Vagina (tissue), 2 donors: Measurements from ENCODE around the gene DOK6. TPM values are rescaled to one million over a fixed set of nuclear protein-coding genes. Genes with fewer than 3 reads are reported as not detected.

Experiments
- DNase-seq, 2 donors: peaks; one replicate each; pipeline ENCODE4 v3.0.0-alpha.2; 2017; ENCODE audit errors: extremely low spot score in 2 of 2
- H3K27ac ChIP-seq: fragments of 200-600 bp; sonication (generic); one replicate; pipeline ENCODE4 v1.5.1; 2019
- H3K27me3 ChIP-seq: fragments of 200-600 bp; sonication (generic); one replicate; pipeline ENCODE4 v1.5.1; 2019
- H3K36me3 ChIP-seq, 2 donors: fragments of 200-600 bp; sonication (generic); one replicate each; pipeline ENCODE4 v1.5.1; 2017 to 2019
- H3K4me1 ChIP-seq: fragments of 200-600 bp; sonication (generic); one replicate; pipeline ENCODE4 v1.5.1; 2019
- H3K4me3 ChIP-seq, 2 donors: fragments of 200-600 bp; sonication (generic); 1 replicate in 1 of 2; 2 replicates in 1 of 2; pipeline ENCODE4 v1.5.1; 2016 to 2019
- H3K9me3 ChIP-seq: fragments of 200-600 bp; sonication (generic); one replicate; pipeline ENCODE4 v1.5.1; 2019
- POLR2A ChIP-seq, 2 donors: fragments of 450-650 bp; IDR thresholded peaks; one replicate each; pipeline ENCODE4 v1.6.1; 2017; ENCODE audit warnings: antibody characterized with exemption in 2 of 2, mild to moderate bottlenecking in 2 of 2, moderate library complexity in 2 of 2
- POLR2AphosphoS5 ChIP-seq, 2 donors: sonication (generic); formaldehyde crosslinking; IDR thresholded peaks; one replicate each; pipeline ENCODE4 v1.9.0; 2017; ENCODE audit warnings: antibody characterized with exemption in 2 of 2, mild to moderate bottlenecking in 2 of 2, low read depth in 1 of 2; ENCODE audit not compliant: insufficient read depth in 1 of 2
- intact Hi-C: fragments of 100-400 bp; cut with DNase I; formaldehyde crosslinking; loops from one replicate; pipeline ENCODE4 v1.15.1; 2023
- total RNA-seq: library from RNA; depleted of rRNA; stranded (reverse); fragments of >200 nt; gene quantifications from one replicate; pipeline ENCODE4 v1.2.3, GENCODE V29; 2016
- TF ChIP-seq, protein P1 (sequence below), 3 experiments: fragments of 450-650 bp in 2 of 3; fragments of 200-600 bp in 1 of 3; sonication (generic) in 1 of 3; IDR thresholded peaks; one replicate each; pipeline ENCODE4 v1.5.1; 2017 to 2019; ENCODE audit warnings: antibody characterized with exemption in 3 of 3, mild to moderate bottlenecking in 2 of 3, moderate library complexity in 2 of 3

DOK6 gene
- total RNA-seq, 1 donor from 2014 or later = 1.2 TPM

- intact Hi-C loops = no loop called here
- TF ChIP-seq, protein P1, sequence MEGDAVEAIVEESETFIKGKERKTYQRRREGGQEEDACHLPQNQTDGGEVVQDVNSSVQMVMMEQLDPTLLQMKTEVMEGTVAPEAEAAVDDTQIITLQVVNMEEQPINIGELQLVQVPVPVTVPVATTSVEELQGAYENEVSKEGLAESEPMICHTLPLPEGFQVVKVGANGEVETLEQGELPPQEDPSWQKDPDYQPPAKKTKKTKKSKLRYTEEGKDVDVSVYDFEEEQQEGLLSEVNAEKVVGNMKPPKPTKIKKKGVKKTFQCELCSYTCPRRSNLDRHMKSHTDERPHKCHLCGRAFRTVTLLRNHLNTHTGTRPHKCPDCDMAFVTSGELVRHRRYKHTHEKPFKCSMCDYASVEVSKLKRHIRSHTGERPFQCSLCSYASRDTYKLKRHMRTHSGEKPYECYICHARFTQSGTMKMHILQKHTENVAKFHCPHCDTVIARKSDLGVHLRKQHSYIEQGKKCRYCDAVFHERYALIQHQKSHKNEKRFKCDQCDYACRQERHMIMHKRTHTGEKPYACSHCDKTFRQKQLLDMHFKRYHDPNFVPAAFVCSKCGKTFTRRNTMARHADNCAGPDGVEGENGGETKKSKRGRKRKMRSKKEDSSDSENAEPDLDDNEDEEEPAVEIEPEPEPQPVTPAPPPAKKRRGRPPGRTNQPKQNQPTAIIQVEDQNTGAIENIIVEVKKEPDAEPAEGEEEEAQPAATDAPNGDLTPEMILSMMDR (IDR thresholded peaks at IDR 0.05) = no peak
- TF ChIP-seq POLR2AphosphoS5 (IDR thresholded peaks at IDR 0.05; ENCODE audit: insufficient read depth in 1 of 2, low read depth in 1 of 2) (no peak), POLR2A (IDR thresholded peaks at IDR 0.05) (no peak)
- no peak for DNase-seq
- Histone ChIP-seq H3K4me1 (no peaks in the 10 kb centered on the region), H3K27me3 (no peaks in the 10 kb centered on the region), H3K36me3 (no peaks in the 10 kb centered on the region), H3K4me3 (no peak overlapping the region), H3K27ac (no peak overlapping the region), H3K9me3 (no peaks in the 10 kb centered on the region)
These were observed 273.7 kb downstream of the DOK6 start for GRCh38 chr18:69674292-69674877.

GRCh38 chr18:69674966-69675365 lies 274.3 kb downstream of the DOK6 start:
- Histone ChIP-seq H3K4me3 (no peak overlapping the region), H3K36me3 (no peaks in the 10 kb centered on the region), H3K27ac (no peak overlapping the region), H3K27me3 (no peaks in the 10 kb centered on the region), H3K4me1 (no peaks in the 10 kb centered on the region), H3K9me3 (no peaks in the 10 kb centered on the region)
- TF ChIP-seq, protein P1 (IDR thresholded peaks at IDR 0.05) = no peak
- no peak for TF ChIP-seq POLR2AphosphoS5 (IDR thresholded peaks at IDR 0.05; ENCODE audit: insufficient read depth in 1 of 2, low read depth in 1 of 2)
- TF ChIP-seq POLR2A (IDR thresholded peaks at IDR 0.05) = no peak
- intact Hi-C loops = no loop called here
- no peak for DNase-seq

- Histone ChIP-seq H3K4me1 (no peaks in the 10 kb centered on the region), H3K27me3 (no peaks in the 10 kb centered on the region), H3K4me3 (no peak overlapping the region), H3K36me3 (no peaks in the 10 kb centered on the region), H3K27ac (no peak overlapping the region), H3K9me3 (no peaks in the 10 kb centered on the region)
- intact Hi-C loops = no loop called here
- no peak for DNase-seq
- TF ChIP-seq, protein P1 (IDR thresholded peaks at IDR 0.05) = no peak
- TF ChIP-seq POLR2A (IDR thresholded peaks at IDR 0.05) (no peak), POLR2AphosphoS5 (IDR thresholded peaks at IDR 0.05; ENCODE audit: insufficient read depth in 1 of 2, low read depth in 1 of 2) (no peak)
These were observed 276.9 kb downstream of the DOK6 start for GRCh38 chr18:69677595-69677994.

DNA sequence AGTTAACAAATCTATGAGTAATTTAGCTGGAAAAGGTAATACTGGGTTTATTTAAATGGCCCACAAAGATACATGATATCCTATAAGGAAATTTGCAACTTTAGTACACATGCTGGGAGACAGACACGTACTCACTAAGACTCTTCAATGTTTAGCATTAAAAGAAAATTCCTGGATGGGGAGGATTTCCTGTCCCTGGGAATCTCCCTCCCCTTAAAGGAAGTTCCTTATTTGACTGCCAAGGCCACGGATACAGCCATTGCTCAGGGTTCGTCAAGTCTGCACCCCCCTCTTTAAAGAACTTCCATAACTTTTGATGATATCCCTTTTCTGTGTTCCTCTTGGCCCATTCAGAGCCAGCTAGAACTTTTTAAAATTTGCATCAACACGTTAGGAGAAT lies 279.4 kb downstream of the DOK6 start:
- H3K36me3 ChIP-seq = no peaks in the 10 kb centered on the region
- TF ChIP-seq, protein P1 (IDR thresholded peaks at IDR 0.05) = no peak
- TF ChIP-seq POLR2A (IDR thresholded peaks at IDR 0.05) (no peak), POLR2AphosphoS5 (IDR thresholded peaks at IDR 0.05; ENCODE audit: insufficient read depth in 1 of 2, low read depth in 1 of 2) (no peak)
- DNase-seq = no peak
- no peaks in the 10 kb centered on the region for H3K9me3 ChIP-seq
- H3K4me3 ChIP-seq = no peak overlapping the region
- H3K27ac ChIP-seq = no peak overlapping the region
- H3K4me1 ChIP-seq = no peaks in the 10 kb centered on the region
- intact Hi-C loops = no loop called here
- H3K27me3 ChIP-seq = no peaks in the 10 kb centered on the region

DNA sequence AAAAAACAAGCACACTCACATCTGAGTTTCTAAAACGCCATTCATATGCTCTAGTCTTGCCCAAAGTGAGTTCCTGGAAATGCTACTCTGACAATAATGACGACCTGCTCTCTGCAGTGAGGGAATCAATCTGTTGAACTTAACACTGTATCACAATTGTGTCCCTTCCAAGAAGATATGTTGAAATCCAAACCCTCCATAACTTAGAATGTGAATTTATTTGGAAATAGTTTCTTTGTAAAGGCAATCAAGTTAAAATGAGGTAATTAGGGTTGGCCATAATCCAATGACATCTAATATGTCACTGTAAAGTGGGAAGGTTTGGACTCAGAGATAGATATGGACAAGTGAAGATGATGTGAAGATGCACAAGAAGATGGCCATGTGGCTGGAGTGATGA lies 282.5 kb downstream of the DOK6 start:
- H3K4me1 ChIP-seq = no peaks in the 10 kb centered on the region
- H3K27ac ChIP-seq = no peak overlapping the region
- intact Hi-C loops = no loop called here
- DNase-seq = no peak
- TF ChIP-seq, protein P1 (IDR thresholded peaks at IDR 0.05) = no peak
- TF ChIP-seq POLR2A (IDR thresholded peaks at IDR 0.05) (no peak), POLR2AphosphoS5 (IDR thresholded peaks at IDR 0.05; ENCODE audit: insufficient read depth in 1 of 2, low read depth in 1 of 2) (no peak)
- no peaks in the 10 kb centered on the region for H3K9me3 ChIP-seq
- H3K27me3 ChIP-seq = no peaks in the 10 kb centered on the region
- H3K36me3 ChIP-seq = no peaks in the 10 kb centered on the region
- H3K4me3 ChIP-seq = no peak overlapping the region
